ENCODE results near the gene LRRC9.
A peak's percentile ranks its signal among the peaks of the same experiment; 100 is the strongest.
"Not testable (repeated sequence)": the region's sequence is repeated elsewhere in the genome, so short reads cannot be mapped to it uniquely, and the experiment has no call there.

LRRC9 gene

GRCh38 chr14:59919570-59920377, at the start of gene LRRC9:
Gene LRRC9 (plus strand): TSS chr14:59920144.
- DNase-seq = peak; percentile 90

DNA sequence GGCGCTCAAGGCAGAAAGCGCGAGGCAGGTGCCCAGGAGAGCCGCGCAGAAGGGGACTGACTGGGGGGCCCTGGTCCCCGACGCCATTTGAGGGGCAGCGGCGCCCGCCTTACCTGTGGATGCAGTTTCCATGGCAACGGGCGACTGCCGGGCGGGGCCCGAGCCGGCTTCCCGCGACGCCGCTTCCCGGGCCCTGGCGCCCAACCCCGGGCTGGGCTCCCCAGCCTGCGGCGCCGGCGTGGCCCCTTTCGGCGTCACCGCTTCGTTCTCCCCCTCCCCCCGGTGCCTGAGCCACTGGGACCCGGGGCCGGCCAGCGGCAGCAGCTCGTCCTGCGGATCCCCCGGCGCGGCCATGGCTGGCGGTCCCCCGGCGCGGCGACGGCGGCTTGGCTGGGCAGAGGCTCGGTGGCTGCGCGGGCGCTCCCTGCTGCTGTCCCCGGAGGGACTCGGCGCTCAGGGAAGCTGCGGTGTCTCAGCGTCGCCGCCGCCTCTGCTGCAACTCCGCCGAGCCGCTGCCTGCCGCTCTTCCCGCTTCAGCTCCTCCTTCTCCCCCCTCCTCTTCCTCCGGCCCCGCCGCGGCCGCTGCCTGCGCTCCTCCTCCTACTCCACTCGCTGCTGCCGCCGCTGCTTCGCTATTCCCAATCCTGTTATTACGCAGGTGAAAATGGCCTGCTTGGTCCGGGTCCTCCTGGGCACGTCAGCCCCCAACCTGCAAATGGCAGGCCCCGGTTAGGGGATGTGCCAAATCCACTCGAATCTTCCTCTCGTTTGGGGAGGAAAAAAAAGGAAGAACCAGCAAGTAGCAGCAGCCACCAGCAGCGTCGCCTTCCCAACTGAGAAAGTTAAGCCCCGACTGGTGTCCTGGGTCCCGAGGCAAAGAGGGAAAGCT, 49.4 kb upstream of the LRRC9 start, which contains the start of gene RTN1:
RTN1 (minus strand) TSS at position 500 of the 889 bp plus-strand sequence; CDS start at position 354, 146 bp downstream.
- DNase-seq = peak; percentile 57

- no peak for DNase-seq
These were observed 48.8 kb upstream of the LRRC9 start for GRCh38 chr14:59871166-59871495.

- DNase-seq = no peak
These were observed 37.0 kb upstream of the LRRC9 start for GRCh38 chr14:59882957-59883356.

DNA sequence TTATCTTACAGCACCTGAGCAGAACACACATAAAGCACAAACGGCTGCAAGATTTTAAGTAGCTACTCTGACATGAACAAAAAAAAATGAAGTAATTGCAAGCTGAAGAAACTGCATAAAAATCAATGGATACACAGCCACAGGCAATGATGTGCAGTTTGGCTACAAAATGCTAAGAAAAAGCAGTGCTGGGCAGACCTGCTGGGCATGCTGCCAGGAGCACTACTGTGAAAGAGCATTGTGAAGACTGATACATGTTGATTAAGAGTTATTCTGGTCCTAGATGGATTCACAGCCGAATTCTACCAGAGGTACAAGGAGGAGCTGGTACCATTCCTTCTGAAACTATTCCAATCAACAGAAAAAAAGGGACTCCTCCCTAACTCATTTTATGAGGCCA, 29.3 kb upstream of the LRRC9 start:
- DNase-seq = no peak

- DNase-seq = no peak
These were observed 24.2 kb upstream of the LRRC9 start for GRCh38 chr14:59895721-59896120.

DNA sequence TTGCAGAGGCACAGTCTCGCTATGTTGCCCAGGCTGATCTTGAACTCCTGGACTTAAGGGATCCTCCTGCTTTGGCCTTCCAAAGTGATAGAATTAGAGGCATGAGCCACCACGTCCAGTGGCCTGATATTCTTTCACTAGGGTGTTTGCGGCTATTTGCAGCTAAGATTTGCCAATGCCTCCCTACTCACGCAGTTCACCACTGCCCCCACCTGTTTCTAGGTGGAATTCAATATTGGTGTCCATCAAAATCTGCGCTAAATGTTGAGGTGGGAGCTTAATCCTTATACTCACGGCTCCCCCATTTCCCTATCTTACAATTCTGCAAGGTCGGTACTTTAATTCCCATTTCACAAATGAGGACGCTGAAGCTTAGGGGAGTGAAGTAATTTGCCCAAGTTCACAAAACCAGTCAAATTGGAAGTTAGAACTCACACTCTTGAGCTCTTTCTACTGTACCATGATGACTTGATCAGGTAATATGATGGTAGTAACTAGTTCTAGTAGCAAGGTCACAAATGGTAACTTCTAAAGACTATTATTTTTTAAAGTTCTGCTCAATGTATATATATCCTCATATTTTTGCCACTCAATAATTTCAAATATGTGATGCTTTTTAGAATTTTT, 22.1 kb upstream of the LRRC9 start:
- peak; percentile 46 for DNase-seq

DNA sequence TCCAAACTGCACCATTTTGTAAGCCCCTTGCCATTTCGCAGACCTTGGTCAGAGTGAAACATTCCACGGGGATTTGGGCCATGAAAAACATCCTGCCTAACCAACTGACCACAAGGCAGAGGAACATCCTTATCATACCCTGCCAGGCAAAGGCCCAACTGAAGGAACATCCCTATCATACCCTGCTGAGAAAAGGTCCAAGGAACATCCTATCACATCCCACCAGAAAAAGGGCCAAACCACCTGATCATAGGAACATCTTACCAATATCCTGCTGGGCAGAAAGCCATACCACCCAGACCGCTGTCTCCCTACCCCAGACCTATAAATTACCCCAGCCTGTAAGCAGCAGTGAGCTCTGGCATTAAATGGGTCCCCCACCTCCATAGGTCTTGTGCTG, 19.4 kb upstream of the LRRC9 start:
- no peak for DNase-seq

DNA sequence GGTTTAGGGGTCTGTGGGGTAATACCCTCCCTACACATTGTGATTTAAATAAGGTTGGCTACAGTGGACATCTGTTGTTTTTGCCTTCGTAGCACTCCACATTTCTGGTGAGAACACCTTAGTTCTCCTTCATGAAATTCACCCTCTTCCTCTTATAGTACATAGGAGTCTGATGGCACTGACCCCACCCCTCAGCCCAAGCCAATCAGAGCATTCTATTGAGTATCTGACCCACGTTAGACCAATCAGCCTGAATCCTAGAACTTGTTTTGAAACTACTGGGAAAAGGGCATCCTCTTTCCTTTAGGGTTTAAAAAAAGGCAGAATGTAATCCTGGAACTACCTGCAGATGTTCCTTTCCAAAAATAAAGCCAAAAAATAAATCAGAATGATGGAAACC, 15.8 kb upstream of the LRRC9 start:
- DNase-seq = no peak

DNA sequence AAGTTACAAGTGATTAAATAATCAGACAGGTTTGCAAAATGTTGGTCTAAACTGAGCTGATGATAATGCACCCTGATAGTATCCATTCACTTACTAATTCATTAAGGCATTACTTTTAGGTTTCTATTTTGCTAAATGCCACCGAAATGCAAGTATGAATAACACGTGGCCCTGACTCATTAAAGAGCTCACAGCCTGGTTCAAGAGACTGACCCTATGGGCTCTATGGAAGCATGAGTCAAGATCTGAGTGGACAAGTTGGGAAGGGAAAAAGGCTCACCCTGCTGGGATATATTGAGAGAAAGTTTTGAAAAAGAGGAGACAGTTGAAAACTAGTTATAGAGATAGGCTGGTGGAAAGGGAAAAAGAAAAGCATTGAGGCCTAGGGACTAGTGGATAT, 14.8 kb upstream of the LRRC9 start:
- no peak for DNase-seq

DNA sequence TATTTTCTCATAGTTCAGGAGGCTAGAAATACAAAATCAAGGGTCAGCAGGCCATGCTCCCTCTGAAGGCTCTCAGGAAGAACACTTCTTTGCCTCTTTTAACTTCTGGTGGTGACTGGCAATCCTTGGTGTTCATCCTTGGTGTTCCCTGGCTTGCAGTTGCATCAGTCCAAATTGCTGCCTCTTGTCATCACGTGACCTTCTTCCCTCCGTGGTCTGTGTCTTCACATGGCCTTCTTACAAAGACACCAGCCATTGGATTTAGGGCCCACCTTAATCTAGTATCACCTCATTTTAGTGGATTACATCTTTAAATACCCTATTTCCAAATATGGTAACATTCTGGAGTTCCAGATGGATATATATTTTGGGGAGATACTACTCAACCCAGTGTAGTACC, 7.5 kb upstream of the LRRC9 start:
- no peak for DNase-seq

DNA sequence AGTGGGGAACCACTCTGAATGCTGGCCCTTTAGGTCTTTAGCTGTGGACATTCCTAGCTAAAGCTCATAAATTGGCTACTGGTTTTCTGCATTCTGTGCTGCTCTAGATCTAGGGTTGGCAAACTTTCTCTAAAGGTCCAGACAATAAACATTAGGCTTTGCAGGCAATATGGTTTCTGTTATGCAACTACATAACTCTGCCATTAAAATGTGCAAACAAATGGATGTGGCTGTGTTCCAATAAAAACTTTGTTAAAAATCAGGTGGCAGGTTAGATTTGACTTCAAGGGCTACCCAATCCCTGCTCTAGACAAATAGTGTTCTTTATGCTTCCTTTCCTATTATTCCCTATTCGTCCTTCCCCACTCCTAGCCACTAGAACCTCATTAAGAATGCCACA, 6.8 kb upstream of the LRRC9 start:
- DNase-seq = no peak

GRCh38 chr14:59918824-59919569, 947 bp upstream of the LRRC9 start:
- peak; percentile 12 for DNase-seq

DNA sequence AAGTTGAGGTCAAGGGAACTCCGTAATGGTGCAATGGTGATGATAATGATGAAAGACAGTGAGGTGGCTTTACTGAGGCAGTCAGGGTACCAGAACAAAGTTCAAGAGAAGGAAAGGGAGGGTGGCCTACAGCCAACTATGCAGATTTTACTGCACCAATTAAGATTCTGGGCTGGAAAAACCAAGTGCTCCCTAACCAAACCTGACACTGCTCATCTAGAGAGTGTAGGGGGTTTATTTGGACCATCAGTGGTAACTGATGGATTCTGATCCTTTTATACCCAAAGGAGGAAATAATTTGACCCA, 387 bp downstream of the LRRC9 start:
- DNase-seq = no peak

- DNase-seq = no peak
These were observed 5.9 kb downstream of the LRRC9 start for GRCh38 chr14:59925797-59926196.

DNA sequence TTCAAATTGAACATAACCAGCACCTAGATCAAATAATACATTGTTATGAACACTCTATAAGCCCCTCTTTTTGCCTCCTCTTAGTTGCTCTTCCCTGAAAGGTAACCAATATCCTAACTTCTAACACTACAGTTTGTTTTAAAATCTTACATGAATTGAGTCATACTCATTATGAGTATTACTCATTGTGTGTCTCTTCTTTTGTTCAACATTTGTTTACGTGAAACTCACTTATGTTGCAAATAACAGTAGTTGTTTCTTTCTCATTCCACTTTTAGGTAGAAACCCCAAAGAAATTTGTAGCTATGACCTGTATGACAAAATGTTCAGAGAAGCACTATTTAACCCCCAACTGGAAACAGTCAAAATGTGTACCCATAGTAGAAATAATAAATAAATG, 6.6 kb downstream of the LRRC9 start:
- no peak for DNase-seq

DNA sequence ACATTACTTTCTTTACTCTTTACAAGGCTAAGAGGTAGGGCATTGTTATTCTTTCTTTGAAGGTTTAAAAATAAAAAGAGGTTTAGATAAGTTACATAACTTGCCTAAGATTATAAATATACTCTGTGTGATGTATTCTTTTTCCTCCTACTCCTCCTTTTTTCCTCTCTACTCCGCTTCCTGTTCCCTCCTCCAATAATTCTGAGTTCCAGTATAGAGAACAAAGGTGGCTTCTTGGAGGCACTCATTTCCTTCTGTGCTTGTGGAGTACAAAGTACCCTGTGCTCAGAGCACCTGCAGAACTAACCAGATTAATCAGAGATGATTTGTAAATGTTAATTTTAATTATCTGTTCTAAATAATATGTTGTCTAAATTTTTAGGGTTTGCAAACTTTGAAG, 11.3 kb downstream of the LRRC9 start:
- no peak for DNase-seq

- DNase-seq = no peak
These were observed 16.2 kb downstream of the LRRC9 start for GRCh38 chr14:59936145-59936544.

DNA sequence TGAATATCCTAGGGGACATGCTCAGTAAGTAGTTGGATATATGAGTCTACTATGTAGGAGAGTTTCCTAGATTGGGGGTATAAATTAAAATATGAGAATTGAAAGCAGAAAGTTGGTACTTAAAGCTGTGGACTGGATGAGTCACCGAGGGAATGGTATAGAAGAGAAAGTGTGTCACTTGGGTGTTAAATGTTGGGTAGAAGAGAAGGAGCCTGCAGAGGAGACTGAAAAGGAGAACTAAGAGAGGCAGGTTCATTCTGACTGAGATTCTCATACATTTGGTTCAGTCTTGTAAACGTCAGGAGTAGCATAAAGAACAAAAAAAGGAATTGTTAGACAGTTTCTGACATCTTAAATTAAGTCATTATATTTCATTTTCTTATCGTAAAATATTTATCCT, 19.9 kb downstream of the LRRC9 start:
- DNase-seq = no peak

GRCh38 chr14:59942296-59942862, 22.4 kb downstream of the LRRC9 start:
- not testable (repeated sequence) for DNase-seq

DNA sequence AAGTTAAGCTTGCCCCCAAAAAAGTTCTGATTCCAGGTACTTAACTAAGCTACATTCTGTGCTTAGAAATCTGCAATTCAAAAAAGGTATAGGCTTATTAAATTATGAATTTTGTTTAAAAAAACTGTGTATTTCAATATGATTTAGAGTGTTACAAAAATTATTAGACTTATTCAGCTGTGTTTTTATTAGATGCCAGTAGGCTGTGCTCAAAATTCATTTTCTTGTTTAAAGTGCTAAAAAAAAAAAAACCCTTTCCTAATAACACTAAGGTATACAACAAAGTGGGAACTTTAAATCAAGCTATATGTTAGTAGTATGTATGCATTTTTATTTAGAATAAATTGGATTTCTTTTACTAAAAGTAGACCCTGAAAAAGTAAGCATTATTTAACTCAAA, 25.0 kb downstream of the LRRC9 start:
- no peak for DNase-seq

- not testable (repeated sequence) for DNase-seq
These were observed 32.2 kb downstream of the LRRC9 start for GRCh38 chr14:59952141-59952540.

- not testable (repeated sequence) for DNase-seq
These were observed 37.9 kb downstream of the LRRC9 start for GRCh38 chr14:59957890-59958289.
